KOPT-K1 (cell line): ENCODE data around the gene WBP2.
"Not testable (repeated sequence)": the region's sequence is repeated elsewhere in the genome, so short reads cannot be mapped to it uniquely, and the experiment has no call there.

ENCODE experiments used
- H3K27ac ChIP-seq: fragments of 200-600 bp; sonication (generic); 2 replicates; pipeline ENCODE4 v1.5.1; 2016; ENCODE audit warnings: antibody characterized with exemption, mild to moderate bottlenecking, low read depth, low read length; ENCODE audit not compliant: poor library complexity, severe bottlenecking
- H3K36me3 ChIP-seq: fragments of 200-600 bp; sonication (generic); 2 replicates; pipeline ENCODE4 v1.5.1; 2017; ENCODE audit warnings: antibody characterized with exemption, mild to moderate bottlenecking, low read length, moderate library complexity; ENCODE audit not compliant: insufficient read depth
- H3K9me3 ChIP-seq: fragments of 200-600 bp; sonication (generic); 2 replicates; pipeline ENCODE4 v1.5.1; 2017; ENCODE audit warnings: antibody characterized with exemption, low read length, mild to moderate bottlenecking; ENCODE audit not compliant: insufficient read depth, poor library complexity, severe bottlenecking

WBP2 gene

GRCh38 chr17:75876190-75876937 is 21.2 kb upstream of the WBP2 start:
- Histone ChIP-seq H3K27ac (peak overlapping the region; percentile 75), H3K36me3 (no peaks in the 10 kb centered on the region), H3K9me3 (no peaks in the 10 kb centered on the region)

DNA sequence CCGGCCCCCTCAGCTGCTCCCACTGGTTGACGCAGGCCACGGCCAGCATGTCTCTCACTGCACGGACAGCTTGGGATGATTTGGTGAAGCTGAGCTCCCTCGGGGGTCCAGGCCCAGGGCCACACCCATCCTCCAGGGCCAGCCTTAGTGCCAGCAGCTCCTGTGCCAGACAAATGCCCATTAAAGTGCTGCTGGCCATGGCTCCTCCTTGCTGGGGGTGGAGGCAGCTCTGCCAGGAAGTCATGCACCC is 20.7 kb upstream of the WBP2 start:
- H3K36me3 ChIP-seq, result no peaks in the 10 kb centered on the region
- peak overlapping the region; percentile 75 for H3K27ac ChIP-seq
- no peaks in the 10 kb centered on the region for H3K9me3 ChIP-seq

GRCh38 chr17:75875182-75875939 is 20.2 kb upstream of the WBP2 start:
- Histone ChIP-seq H3K27ac (peak overlapping the region; percentile 75), H3K9me3 (no peaks in the 10 kb centered on the region), H3K36me3 (no peaks in the 10 kb centered on the region)

- no peaks in the 10 kb centered on the region for H3K9me3 ChIP-seq
- peak overlapping the region; percentile 75 for H3K27ac ChIP-seq
- H3K36me3 ChIP-seq, result no peaks in the 10 kb centered on the region
Observed at GRCh38 chr17:75874323-75875181, 19.4 kb upstream of the WBP2 start.

DNA sequence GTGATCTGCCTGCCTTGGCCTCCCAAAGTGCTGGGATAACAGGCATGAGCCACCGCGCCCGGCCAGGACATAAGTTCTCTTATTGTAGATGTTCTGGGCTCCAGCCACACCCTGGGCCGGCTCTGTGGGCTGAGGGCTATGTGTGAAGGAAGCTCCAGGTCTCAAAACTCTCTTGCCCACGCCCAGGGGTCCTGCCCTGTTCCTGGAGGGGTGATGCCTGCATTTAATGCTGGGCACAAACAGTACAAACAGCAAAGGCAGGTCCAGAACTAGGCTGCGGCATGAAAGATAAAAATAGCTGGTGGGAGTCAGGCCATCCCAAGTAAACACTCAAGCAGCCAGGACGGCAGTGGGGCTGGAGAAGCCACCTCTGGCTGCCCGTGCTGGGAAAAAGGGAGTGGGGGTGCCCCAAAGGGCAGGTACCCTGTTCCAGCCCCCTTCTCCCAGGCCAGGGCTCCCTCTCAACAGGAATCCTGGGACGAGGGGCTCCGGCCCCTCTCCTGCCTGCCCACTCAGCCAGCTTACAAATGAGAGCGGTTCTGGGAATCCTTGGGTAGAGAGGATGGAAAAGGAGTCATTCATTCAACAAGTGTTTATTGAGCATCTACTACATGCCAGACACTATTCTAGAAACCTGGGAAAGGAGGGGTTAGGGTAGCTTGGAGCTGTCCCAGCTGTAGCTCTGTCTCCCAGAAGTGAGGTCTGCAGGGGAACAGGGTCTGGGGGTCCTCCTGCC is 18.6 kb upstream of the WBP2 start:
- no peaks in the 10 kb centered on the region for H3K36me3 ChIP-seq
- no peaks in the 10 kb centered on the region for H3K9me3 ChIP-seq
- H3K27ac ChIP-seq, result no peak overlapping the region

- no peaks in the 10 kb centered on the region for H3K36me3 ChIP-seq
- H3K27ac ChIP-seq, result peak overlapping the region; percentile 35
- H3K9me3 ChIP-seq, result no peaks in the 10 kb centered on the region
Observed at GRCh38 chr17:75872434-75873351, 17.6 kb upstream of the WBP2 start.

DNA sequence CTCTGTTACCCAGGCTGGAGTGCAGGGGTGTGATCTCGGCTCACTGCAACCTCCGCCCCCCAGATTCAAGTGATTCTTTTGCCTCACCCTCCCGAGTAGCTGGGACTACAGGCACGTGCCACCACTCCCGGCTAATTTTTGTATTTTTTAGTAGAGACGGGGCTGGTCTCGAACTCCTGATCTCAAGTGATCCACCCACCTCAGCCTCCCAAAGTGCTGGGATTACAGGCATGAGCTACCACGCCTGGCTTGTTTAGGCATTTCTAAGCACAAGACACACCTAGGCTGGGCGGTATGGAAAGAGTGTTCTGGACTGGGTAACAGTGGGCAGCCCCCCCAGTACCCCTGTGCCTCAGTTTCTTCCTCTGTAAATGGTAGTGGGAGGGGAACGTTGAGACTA is 15.1 kb upstream of the WBP2 start:
- H3K9me3 ChIP-seq, H3K27ac ChIP-seq, H3K36me3 ChIP-seq: not testable (repeated sequence)

GRCh38 chr17:75869282-75870141 is 14.4 kb upstream of the WBP2 start:
- no peaks in the 10 kb centered on the region for H3K36me3 ChIP-seq
- no peaks in the 10 kb centered on the region for H3K9me3 ChIP-seq
- no peak overlapping the region for H3K27ac ChIP-seq

- not testable (repeated sequence) for H3K27ac ChIP-seq, H3K9me3 ChIP-seq, H3K36me3 ChIP-seq
Observed at GRCh38 chr17:75868730-75869281, 13.7 kb upstream of the WBP2 start.

DNA sequence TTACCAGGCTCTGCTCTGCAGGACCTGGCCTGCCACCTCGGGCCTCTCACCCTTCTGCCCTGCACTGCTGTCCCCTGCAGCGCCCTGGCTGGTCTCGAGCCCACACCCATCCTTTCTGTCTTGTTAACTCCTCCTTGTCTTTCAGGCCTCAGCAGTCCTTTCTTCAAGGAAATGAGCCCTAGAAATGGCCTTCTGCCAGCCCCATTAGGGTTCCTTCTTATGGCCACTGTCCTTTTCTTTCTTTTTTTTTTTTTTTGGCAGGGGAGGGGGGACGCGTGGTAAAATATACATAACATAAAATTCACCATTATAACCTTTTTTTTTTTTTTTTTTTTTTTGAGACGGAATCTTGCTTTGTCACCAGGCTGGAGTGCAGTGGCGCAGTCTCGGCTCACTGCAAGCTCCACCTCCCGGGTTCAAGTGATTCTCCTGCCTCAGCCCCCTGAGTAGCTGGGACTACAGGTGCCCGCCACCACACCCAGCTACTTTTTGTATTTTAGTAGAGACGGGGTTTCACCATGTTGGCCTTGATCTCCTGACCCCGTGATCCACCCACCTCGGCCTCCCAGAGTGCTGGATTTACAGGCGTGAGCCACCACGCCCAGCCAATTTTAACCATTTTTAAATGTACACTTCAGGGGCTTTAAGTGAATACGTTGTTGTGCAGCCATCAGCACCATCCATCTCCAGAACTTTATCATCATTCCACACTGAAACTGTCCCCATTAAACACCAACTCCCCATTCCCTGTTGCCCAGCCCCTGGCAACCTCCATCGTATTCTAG is 10.5 kb upstream of the WBP2 start:
- not testable (repeated sequence) for H3K9me3 ChIP-seq, H3K36me3 ChIP-seq
- peak overlapping the region; percentile 45 for H3K27ac ChIP-seq

DNA sequence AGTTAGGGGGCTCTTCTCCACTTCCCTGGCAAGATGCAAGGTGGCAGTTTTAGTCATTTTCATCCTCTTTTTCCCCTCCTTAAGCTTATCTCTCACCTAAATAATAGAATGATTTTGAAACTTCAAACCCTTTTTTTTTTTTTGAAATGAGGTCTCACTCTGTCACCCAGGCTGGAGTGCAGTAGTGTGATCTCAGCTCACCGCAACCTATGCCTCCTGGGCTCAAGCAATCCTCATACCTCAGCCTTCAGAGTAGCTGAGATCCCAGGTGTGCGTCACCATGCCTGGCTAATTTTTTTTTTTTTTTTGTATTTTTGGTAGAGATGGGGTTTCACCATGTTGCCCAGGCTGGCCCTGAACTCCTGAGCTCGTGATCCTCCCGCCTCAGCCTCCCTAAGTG is 9.8 kb upstream of the WBP2 start:
- peak overlapping the region; percentile 45 for H3K27ac ChIP-seq
- H3K36me3 ChIP-seq, H3K9me3 ChIP-seq: not testable (repeated sequence)

DNA sequence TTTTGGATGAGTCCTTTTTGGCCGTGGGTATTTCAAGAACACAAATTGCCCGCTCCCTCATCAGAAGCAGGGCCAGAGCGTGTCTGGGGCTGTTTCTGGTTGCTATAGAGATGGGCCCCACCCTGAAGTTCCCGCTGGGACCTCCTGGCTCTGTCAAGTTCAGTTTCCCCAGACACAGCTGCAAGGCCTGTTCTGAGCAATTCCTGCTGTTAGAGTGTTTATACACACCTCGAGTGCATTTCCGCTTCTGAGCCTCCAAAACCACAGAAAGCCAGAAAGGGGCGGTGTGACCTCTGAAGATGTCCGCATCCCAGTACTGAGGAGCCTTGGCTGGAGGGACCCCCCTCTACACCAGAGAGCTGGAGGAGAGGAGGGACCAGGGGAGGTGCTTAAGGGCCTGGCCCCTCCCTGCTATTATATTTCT is 9.3 kb upstream of the WBP2 start:
- Histone ChIP-seq H3K9me3 (no peaks in the 10 kb centered on the region), H3K36me3 (no peaks in the 10 kb centered on the region), H3K27ac (peak overlapping the region; percentile 45)

GRCh38 chr17:75861927-75862317 is 6.8 kb upstream of the WBP2 start:
- Histone ChIP-seq H3K9me3 (no peaks in the 10 kb centered on the region), H3K27ac (no peak overlapping the region), H3K36me3 (no peaks in the 10 kb centered on the region)
